ENCODE results near the gene MED28.

- TF ChIP-seq CTCF (IDR thresholded peaks at IDR 0.05) = no peak
- no peak for TF ChIP-seq POLR2A (IDR thresholded peaks at IDR 0.05)
Observed at GRCh38 chr4:17642398-17642783, 27.9 kb downstream of the MED28 start.
